ENCODE results near the gene TMEM207. TPM values are rescaled to one million over a fixed set of nuclear protein-coding genes. Genes with fewer than 3 reads are reported as not detected.

The TMEM207 gene
- total and polyA plus RNA-seq, 4 donors = not detected

DNA sequence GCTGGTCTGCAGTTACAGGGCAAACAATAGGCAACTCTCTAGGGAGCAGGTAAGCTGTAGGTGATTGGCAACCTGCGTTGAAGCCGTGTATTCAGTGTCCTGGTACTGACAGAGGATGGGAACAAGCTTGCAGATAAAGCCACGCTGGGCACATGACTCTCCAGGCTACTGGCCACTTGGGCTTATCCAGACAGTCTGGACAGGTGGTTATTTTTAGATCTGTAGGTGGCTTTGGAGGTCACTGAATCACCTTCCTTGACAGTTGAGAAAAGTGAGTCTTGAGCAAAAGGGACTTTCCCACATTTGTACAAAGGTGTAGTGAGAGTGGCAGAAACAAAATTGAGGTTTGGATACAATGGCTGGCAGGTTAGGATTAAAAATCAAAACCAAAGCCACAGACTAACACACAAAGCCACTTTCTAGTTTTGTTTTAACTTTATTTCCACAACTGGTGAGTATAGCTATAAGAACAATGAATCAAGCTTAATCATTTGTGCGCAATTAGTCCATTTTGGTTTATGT is 41.9 kb upstream of the TMEM207 start:
- Histone ChIP-seq H3K4me3 (ENCODE audit: low read depth in 1 of 3, low read length in 3 of 3) (no peak overlapping the region), H3K27ac (ENCODE audit: low read depth in 1 of 2, low read length in 2 of 2) (no peak overlapping the region), H3K4me1 (ENCODE audit: control insufficient read depth in 4 of 4, insufficient read depth in 4 of 4, low read length in 3 of 4) (no peaks in the 10 kb centered on the region), H3K27me3 (ENCODE audit: control insufficient read depth in 4 of 4, insufficient read depth in 4 of 4, low read length in 3 of 4) (no peaks in the 10 kb centered on the region), H3K36me3 (ENCODE audit: control insufficient read depth in 4 of 4, insufficient read depth in 3 of 4, low read depth in 1 of 4, low read length in 3 of 4) (no peaks in the 10 kb centered on the region), H3K9me3 (ENCODE audit: control insufficient read depth in 4 of 4, low read length in 3 of 4) (no peaks in the 10 kb centered on the region), H3K9ac (ENCODE audit: low read depth in 1 of 2, low read length in 2 of 2) (no peak overlapping the region)
- WGBS = 83% methylated on average over 4 of the region's 4 CpGs
- no peak for DNase-seq (ENCODE audit: low spot score)
- TF ChIP-seq JUND (IDR thresholded peaks at IDR 0.05) (no peak), HNF4G (IDR thresholded peaks at IDR 0.05) (no peak), TAF1 (conservative IDR thresholded peaks at IDR 0.05) (no peak), NR2F2 (IDR thresholded peaks at IDR 0.05) (no peak), RAD21 (IDR thresholded peaks at IDR 0.05) (no peak), RXRA (IDR thresholded peaks at IDR 0.05) (no peak)
- TF ChIP-seq, protein P1, sequence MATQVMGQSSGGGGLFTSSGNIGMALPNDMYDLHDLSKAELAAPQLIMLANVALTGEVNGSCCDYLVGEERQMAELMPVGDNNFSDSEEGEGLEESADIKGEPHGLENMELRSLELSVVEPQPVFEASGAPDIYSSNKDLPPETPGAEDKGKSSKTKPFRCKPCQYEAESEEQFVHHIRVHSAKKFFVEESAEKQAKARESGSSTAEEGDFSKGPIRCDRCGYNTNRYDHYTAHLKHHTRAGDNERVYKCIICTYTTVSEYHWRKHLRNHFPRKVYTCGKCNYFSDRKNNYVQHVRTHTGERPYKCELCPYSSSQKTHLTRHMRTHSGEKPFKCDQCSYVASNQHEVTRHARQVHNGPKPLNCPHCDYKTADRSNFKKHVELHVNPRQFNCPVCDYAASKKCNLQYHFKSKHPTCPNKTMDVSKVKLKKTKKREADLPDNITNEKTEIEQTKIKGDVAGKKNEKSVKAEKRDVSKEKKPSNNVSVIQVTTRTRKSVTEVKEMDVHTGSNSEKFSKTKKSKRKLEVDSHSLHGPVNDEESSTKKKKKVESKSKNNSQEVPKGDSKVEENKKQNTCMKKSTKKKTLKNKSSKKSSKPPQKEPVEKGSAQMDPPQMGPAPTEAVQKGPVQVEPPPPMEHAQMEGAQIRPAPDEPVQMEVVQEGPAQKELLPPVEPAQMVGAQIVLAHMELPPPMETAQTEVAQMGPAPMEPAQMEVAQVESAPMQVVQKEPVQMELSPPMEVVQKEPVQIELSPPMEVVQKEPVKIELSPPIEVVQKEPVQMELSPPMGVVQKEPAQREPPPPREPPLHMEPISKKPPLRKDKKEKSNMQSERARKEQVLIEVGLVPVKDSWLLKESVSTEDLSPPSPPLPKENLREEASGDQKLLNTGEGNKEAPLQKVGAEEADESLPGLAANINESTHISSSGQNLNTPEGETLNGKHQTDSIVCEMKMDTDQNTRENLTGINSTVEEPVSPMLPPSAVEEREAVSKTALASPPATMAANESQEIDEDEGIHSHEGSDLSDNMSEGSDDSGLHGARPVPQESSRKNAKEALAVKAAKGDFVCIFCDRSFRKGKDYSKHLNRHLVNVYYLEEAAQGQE (IDR thresholded peaks at IDR 0.05) = no peak
- TF ChIP-seq, protein P2, sequence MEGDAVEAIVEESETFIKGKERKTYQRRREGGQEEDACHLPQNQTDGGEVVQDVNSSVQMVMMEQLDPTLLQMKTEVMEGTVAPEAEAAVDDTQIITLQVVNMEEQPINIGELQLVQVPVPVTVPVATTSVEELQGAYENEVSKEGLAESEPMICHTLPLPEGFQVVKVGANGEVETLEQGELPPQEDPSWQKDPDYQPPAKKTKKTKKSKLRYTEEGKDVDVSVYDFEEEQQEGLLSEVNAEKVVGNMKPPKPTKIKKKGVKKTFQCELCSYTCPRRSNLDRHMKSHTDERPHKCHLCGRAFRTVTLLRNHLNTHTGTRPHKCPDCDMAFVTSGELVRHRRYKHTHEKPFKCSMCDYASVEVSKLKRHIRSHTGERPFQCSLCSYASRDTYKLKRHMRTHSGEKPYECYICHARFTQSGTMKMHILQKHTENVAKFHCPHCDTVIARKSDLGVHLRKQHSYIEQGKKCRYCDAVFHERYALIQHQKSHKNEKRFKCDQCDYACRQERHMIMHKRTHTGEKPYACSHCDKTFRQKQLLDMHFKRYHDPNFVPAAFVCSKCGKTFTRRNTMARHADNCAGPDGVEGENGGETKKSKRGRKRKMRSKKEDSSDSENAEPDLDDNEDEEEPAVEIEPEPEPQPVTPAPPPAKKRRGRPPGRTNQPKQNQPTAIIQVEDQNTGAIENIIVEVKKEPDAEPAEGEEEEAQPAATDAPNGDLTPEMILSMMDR (IDR thresholded peaks at IDR 0.05; ENCODE audit: low read depth, low read length, missing input control) = no peak
- TF ChIP-seq, protein P3, sequence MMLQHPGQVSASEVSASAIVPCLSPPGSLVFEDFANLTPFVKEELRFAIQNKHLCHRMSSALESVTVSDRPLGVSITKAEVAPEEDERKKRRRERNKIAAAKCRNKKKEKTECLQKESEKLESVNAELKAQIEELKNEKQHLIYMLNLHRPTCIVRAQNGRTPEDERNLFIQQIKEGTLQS (IDR thresholded peaks at IDR 0.05) = no peak

GRCh38 chr3:190486908-190487607 is 37.4 kb upstream of the TMEM207 start:
- TF ChIP-seq NR2F2 (IDR thresholded peaks at IDR 0.05) = no peak
- TF ChIP-seq SP1 (IDR thresholded peaks at IDR 0.05) = no peak

GRCh38 chr3:190486533-190486864 is 36.8 kb upstream of the TMEM207 start:
- Histone ChIP-seq H3K27ac (ENCODE audit: low read depth in 1 of 2, low read length in 2 of 2) (no peak overlapping the region), H3K9ac (ENCODE audit: low read depth in 1 of 2, low read length in 2 of 2) (no peak overlapping the region), H3K27me3 (ENCODE audit: control insufficient read depth in 4 of 4, insufficient read depth in 4 of 4, low read length in 3 of 4) (no peaks in the 10 kb centered on the region), H3K4me3 (ENCODE audit: low read depth in 1 of 3, low read length in 3 of 3) (no peak overlapping the region), H3K4me1 (ENCODE audit: control insufficient read depth in 4 of 4, insufficient read depth in 4 of 4, low read length in 3 of 4) (no peaks in the 10 kb centered on the region), H3K9me3 (ENCODE audit: control insufficient read depth in 4 of 4, low read length in 3 of 4) (no peaks in the 10 kb centered on the region), H3K36me3 (ENCODE audit: control insufficient read depth in 4 of 4, insufficient read depth in 3 of 4, low read depth in 1 of 4, low read length in 3 of 4) (no peaks in the 10 kb centered on the region)
- DNase-seq (ENCODE audit: low spot score) = no peak
- 49% methylated on average over 1 of the region's 1 CpG for WGBS
- TF ChIP-seq HNF4A (conservative IDR thresholded peaks at IDR 0.05) (no peak), RXRA (IDR thresholded peaks at IDR 0.05) (no peak), HNF4G (IDR thresholded peaks at IDR 0.05) (no peak), EGR1 (IDR thresholded peaks at IDR 0.05; ENCODE audit: low read depth in 2 of 2) (no peak), JUND (IDR thresholded peaks at IDR 0.05) (no peak), FOXA1 (IDR thresholded peaks at IDR 0.05) (no peak), YY1 (IDR thresholded peaks at IDR 0.05) (no peak), SP1 (IDR thresholded peaks at IDR 0.05) (no peak), MAX (IDR thresholded peaks at IDR 0.05) (no peak), NR2F2 (IDR thresholded peaks at IDR 0.05) (no peak), FOXA2 (IDR thresholded peaks at IDR 0.05) (no peak), TAF1 (conservative IDR thresholded peaks at IDR 0.05) (no peak), RAD21 (IDR thresholded peaks at IDR 0.05) (no peak)
- TF ChIP-seq, protein P2 (IDR thresholded peaks at IDR 0.05; ENCODE audit: low read depth, low read length, missing input control) = no peak
- TF ChIP-seq, protein P3 (IDR thresholded peaks at IDR 0.05) = no peak

More at GRCh38 chr3:190486908-190487607, 37.4 kb upstream of the TMEM207 start:
- no peak overlapping the region for H3K4me3 ChIP-seq (ENCODE audit: low read depth in 1 of 3, low read length in 3 of 3)
- no peaks in the 10 kb centered on the region for H3K36me3 ChIP-seq (ENCODE audit: control insufficient read depth in 4 of 4, insufficient read depth in 3 of 4, low read depth in 1 of 4, low read length in 3 of 4)
- H3K9ac ChIP-seq (ENCODE audit: low read depth in 1 of 2, low read length in 2 of 2) = no peak overlapping the region
- H3K9me3 ChIP-seq (ENCODE audit: control insufficient read depth in 4 of 4, low read length in 3 of 4) = no peaks in the 10 kb centered on the region
- no peak for DNase-seq (ENCODE audit: low spot score)
- no peaks in the 10 kb centered on the region for H3K4me1 ChIP-seq (ENCODE audit: control insufficient read depth in 4 of 4, insufficient read depth in 4 of 4, low read length in 3 of 4)
- 86% methylated on average over 4 of the region's 4 CpGs for WGBS
- no peak overlapping the region for H3K27ac ChIP-seq (ENCODE audit: low read depth in 1 of 2, low read length in 2 of 2)
- no peaks in the 10 kb centered on the region for H3K27me3 ChIP-seq (ENCODE audit: control insufficient read depth in 4 of 4, insufficient read depth in 4 of 4, low read length in 3 of 4)
